Neutrophil (primary cell): ENCODE data around the gene CD9.
"Not testable (repeated sequence)": the region's sequence is repeated elsewhere in the genome, so short reads cannot be mapped to it uniquely, and the experiment has no call there.

Experiments used
- H3K27ac ChIP-seq: fragments of 200-600 bp; sonication (generic); 2 replicates; pipeline ENCODE4 v1.5.1; 2016; ENCODE audit warnings: mild to moderate bottlenecking, moderate library complexity
- H3K27me3 ChIP-seq: fragments of 200-600 bp; sonication (generic); 2 replicates; pipeline ENCODE4 v1.6.0; 2016; ENCODE audit warnings: mild to moderate bottlenecking
- H3K36me3 ChIP-seq: fragments of 200-600 bp; sonication (generic); 2 replicates; pipeline ENCODE4 v1.5.1; 2017
- H3K4me1 ChIP-seq, 2 experiments: fragments of 200-600 bp in 1 of 2; sonication (generic) in 1 of 2; 1 replicate in 1 of 2; 2 replicates in 1 of 2; pipeline versions ENCODE4 v1.5.1 to v1.6.1; 2013 to 2016; ENCODE audit warnings: low read depth in 1 of 2, low read length in 1 of 2, mild to moderate bottlenecking in 1 of 2, moderate library complexity in 1 of 2; ENCODE audit not compliant: control insufficient read depth in 1 of 2, insufficient read depth in 1 of 2
- H3K4me3 ChIP-seq, 2 experiments: fragments of 200-600 bp in 1 of 2; sonication (generic) in 1 of 2; 1 replicate in 1 of 2; 2 replicates in 1 of 2; pipeline ENCODE4 v1.5.1; 2013 to 2016; ENCODE audit warnings: low read depth in 1 of 2, low read length in 1 of 2, mild to moderate bottlenecking in 1 of 2, moderate library complexity in 1 of 2
- H3K9me3 ChIP-seq: fragments of 200-600 bp; sonication (generic); 2 replicates; pipeline ENCODE4 v1.5.1; 2016
- TF ChIP-seq, protein P1 (sequence below): fragments of 200-600 bp; sonication (generic); IDR thresholded peaks from 2 replicates; pipeline ENCODE4 v1.5.1; 2016; ENCODE audit warnings: antibody characterized with exemption

Gene CD9

DNA sequence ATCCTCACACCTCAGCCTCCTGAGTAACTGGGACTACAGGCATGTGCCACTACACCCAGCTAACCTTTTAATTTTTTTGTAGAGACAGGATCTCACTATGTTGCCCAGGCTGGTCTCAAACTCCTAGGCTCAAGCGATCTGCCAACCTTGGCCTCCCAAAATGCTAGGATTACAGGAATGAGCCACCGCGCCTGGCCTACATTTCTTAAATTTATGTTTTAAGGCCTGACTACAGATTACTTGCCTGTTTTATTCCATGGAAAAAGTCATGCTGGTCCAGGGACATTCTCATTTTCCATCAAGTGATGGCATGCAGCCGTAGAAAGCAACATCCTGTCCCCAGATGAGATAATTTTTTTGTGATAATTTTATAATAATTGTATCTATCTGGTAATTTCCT, 6.1 kb downstream of the CD9 start:
- Histone ChIP-seq H3K27me3 (peaks cover 25% of the 10 kb centered on the region), H3K4me1 (peaks cover 0 to under 1% of the 10 kb centered on the region in 2 experiments), H3K27ac (no peak overlapping the region)

DNA sequence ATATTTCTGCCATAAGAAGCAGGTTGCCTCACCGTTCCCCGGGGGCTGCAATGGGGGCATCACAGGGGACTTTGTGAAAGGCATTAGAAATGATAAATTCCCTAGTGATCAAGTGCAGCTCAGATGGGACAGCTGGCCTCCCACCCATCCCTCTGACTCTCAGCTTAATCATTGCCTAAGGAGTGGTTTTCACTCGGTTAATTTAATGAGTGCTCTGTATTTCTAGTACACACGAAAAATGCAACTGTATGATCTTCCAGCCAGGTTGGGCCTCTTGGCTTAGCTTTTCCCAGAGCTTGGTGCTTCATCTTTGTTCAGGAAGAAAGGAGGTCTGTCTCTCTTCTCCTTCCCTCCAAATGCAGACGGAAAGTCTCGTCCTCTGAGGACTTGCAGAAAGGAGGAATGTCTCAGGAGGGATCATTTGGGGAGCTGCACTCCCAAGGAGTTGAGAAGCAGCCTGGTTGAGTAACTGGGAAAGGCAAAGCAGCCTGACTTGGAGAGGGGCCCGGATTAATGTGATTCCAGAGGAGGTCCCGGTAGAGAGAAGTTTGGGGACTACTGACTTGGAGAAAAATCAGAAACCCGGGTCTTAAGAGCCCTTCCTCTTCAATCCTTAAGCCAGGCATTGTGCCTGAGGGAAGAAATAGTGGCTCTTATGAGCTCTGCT, 7.2 kb downstream of the CD9 start:
- no peak overlapping the region for H3K4me3 ChIP-seq
- H3K27ac ChIP-seq: no peak overlapping the region
- peaks cover 15% of the 10 kb centered on the region for H3K27me3 ChIP-seq
- H3K4me1 ChIP-seq: no peaks in the 10 kb centered on the region
- H3K36me3 ChIP-seq: no peaks in the 10 kb centered on the region
- H3K9me3 ChIP-seq: no peaks in the 10 kb centered on the region
- TF ChIP-seq, protein P1, sequence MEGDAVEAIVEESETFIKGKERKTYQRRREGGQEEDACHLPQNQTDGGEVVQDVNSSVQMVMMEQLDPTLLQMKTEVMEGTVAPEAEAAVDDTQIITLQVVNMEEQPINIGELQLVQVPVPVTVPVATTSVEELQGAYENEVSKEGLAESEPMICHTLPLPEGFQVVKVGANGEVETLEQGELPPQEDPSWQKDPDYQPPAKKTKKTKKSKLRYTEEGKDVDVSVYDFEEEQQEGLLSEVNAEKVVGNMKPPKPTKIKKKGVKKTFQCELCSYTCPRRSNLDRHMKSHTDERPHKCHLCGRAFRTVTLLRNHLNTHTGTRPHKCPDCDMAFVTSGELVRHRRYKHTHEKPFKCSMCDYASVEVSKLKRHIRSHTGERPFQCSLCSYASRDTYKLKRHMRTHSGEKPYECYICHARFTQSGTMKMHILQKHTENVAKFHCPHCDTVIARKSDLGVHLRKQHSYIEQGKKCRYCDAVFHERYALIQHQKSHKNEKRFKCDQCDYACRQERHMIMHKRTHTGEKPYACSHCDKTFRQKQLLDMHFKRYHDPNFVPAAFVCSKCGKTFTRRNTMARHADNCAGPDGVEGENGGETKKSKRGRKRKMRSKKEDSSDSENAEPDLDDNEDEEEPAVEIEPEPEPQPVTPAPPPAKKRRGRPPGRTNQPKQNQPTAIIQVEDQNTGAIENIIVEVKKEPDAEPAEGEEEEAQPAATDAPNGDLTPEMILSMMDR: no peak

More for the DNA sequence above, 6.1 kb downstream of the CD9 start:
- Histone ChIP-seq H3K36me3 (no peaks in the 10 kb centered on the region), H3K9me3 (no peaks in the 10 kb centered on the region), H3K4me3 (no peak overlapping the region)
- TF ChIP-seq, protein P1: no peak

DNA sequence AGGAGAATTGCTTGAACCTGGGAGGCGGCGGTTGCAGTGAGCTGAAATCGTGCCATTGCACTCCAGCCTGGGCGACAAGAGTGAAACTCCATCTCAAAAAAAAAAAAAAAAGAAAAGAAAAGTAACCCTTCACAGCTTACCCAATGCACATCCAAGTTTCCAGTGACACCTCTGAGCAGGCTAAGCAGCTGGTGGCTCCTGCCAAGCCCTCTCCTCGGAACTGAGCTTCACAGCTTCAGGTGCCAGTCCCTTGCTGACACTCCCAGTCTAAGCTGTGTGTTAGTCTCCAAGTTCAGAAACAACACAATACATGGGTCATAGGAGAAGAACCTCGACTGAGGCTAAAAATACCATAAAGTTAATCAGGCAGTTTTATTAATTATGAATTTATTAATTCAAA, 7.9 kb downstream of the CD9 start:
- TF ChIP-seq, protein P1: no peak
- no peaks in the 10 kb centered on the region for H3K4me1 ChIP-seq
- H3K4me3 ChIP-seq: no peak overlapping the region
- peaks cover 7% of the 10 kb centered on the region for H3K27me3 ChIP-seq
- H3K36me3 ChIP-seq: no peaks in the 10 kb centered on the region
- H3K27ac ChIP-seq: no peak overlapping the region
- no peaks in the 10 kb centered on the region for H3K9me3 ChIP-seq

DNA sequence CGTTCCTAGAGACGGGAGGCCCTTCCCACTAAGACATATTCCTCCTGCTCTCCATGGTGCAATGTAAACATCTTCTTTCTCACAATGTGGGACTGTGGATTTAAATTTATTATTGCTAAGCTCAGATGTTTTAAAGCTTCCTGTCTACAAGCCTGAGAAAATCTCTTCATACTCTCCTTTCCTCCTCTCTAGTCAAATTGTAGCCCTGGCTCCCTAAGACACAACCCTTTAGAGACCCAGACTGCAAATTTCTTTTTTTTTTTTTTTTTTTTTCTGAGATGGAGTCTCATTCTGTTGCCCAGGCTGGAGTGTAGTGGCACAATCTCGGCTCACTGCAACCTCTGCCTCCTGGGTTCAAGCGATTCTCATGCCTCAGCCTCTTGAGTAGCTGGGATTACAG, 9.2 kb downstream of the CD9 start:
- H3K4me1 ChIP-seq, H3K4me3 ChIP-seq, H3K9me3 ChIP-seq, H3K27ac ChIP-seq, H3K36me3 ChIP-seq, H3K27me3 ChIP-seq: not testable (repeated sequence)

DNA sequence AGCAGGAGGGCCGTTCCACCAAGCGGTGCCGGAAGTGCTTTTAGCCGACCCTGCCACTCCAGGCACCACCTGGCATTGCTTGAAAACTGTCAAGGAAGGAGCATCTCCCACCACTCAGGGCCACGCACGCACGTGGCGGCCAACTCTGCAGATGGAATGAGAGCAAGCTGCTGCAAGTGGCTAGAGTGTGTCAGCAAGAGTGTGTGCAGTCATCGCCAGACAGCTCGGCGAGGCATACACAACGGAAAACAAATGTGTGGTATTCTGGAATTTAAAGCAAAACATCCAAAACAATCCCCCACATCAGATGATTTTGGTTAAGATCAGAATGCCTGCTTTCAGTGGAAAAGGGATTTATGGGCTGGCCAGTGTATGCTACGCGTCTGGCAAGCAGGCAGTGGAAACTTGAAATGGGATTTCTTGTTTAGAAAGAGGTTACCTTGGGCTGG, 11.2 kb downstream of the CD9 start:
- Histone ChIP-seq H3K4me3 (no peak overlapping the region), H3K27me3 (no peaks in the 10 kb centered on the region), H3K36me3 (no peaks in the 10 kb centered on the region), H3K9me3 (no peaks in the 10 kb centered on the region), H3K27ac (no peak overlapping the region), H3K4me1 (no peaks in the 10 kb centered on the region)
- TF ChIP-seq, protein P1: no peak

DNA sequence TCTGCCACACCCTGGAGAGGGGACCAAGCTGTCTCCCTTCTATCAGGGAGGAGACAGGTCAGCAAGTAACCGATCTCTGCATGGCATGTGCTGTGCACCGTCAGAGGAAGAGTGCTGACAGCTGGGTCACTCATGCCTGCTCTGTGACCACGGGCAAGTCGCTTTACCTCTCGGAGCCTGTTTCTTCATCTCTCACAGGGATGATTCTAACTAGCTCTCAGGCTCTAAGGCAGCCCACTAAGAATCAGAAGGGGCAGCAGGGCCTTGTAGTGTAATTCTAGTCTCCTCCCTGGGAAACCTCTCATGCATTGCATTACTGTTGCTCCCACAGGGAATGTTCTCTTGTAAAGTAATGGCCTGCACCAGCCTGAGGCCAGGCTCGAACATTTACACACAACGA, 11.9 kb downstream of the CD9 start:
- H3K27me3 ChIP-seq: no peaks in the 10 kb centered on the region
- TF ChIP-seq, protein P1: no peak
- no peak overlapping the region for H3K27ac ChIP-seq
- H3K4me3 ChIP-seq: no peak overlapping the region
- no peaks in the 10 kb centered on the region for H3K36me3 ChIP-seq
- no peaks in the 10 kb centered on the region for H3K9me3 ChIP-seq
- no peaks in the 10 kb centered on the region for H3K4me1 ChIP-seq
